ENCODE measurements around the gene NAP1L4. TPM values are rescaled to one million over a fixed set of nuclear protein-coding genes. Genes with fewer than 3 reads are reported as not detected.

NAP1L4 gene
- total and polyA plus RNA-seq, 10 donors = 79.5 to 137 (median 114) TPM

GRCh38 chr11:2980168-2980840 is 11.8 kb downstream of the NAP1L4 start:
- Histone ChIP-seq H3K4me3 (no peak overlapping the region), H3K27me3 (replicated peaks in 1 of 7) (no peaks in the 10 kb centered on the region), H3K9me3 (no peaks in the 10 kb centered on the region), H3K27ac (no peak overlapping the region), H3K36me3 (peaks cover 2 to 63% (median 43%) of the 10 kb centered on the region in 6 donors), H3K4me1 (peaks cover 11 to 83% (median 40%) of the 10 kb centered on the region in 6 donors)
- no peak for DNase-seq
- intact Hi-C loops (cut with DNase I; ENCODE audit: low total_unique reads) = no loop called here
- 71 to 81% (median 79%) methylated on average over 6 of the region's 6 CpGs for WGBS, 5 donors
- TF ChIP-seq POLR2AphosphoS5 (IDR thresholded peaks at IDR 0.05) = no peak
- no peak for TF ChIP-seq POLR2A (IDR thresholded peaks at IDR 0.05)
- TF ChIP-seq CTCF (IDR thresholded peaks at IDR 0.05 in 8 of 11, conservative IDR thresholded peaks at IDR 0.05 in 3 of 11) = no peak

- H3K27me3 ChIP-seq (replicated peaks in 1 of 7) = no peaks in the 10 kb centered on the region
- peaks cover 2 to 83% (median 74%) of the 10 kb centered on the region in 6 donors for H3K36me3 ChIP-seq
- intact Hi-C loops (cut with DNase I; ENCODE audit: low total_unique reads) = loop anchor here (10.0 kb wide), 2 partner anchors 48 to 98 kb away; no protein-coding TSS in a partner anchor
- no peak for DNase-seq
- WGBS, 5 donors = 71 to 86% (median 76%) methylated on average over 7 of the region's 7 CpGs
- no peaks in the 10 kb centered on the region for H3K9me3 ChIP-seq
- no peak overlapping the region for H3K4me3 ChIP-seq
- TF ChIP-seq POLR2A (IDR thresholded peaks at IDR 0.05) (no peak), CTCF (IDR thresholded peaks at IDR 0.05 in 8 of 11, conservative IDR thresholded peaks at IDR 0.05 in 3 of 11) (no peak), POLR2AphosphoS5 (IDR thresholded peaks at IDR 0.05) (no peak)
- H3K4me1 ChIP-seq = peaks cover 0 to 51% (median 12%) of the 10 kb centered on the region in 6 donors
- H3K27ac ChIP-seq = no peak overlapping the region
Measured at GRCh38 chr11:2977113-2977512, 15.0 kb downstream of the NAP1L4 start.

GRCh38 chr11:2976294-2977063 is 15.7 kb downstream of the NAP1L4 start:
- peaks cover 0 to 45% (median 7%) of the 10 kb centered on the region in 6 donors for H3K4me1 ChIP-seq
- intact Hi-C loops (cut with DNase I; ENCODE audit: low total_unique reads) = loop anchor here (10.0 kb wide), 2 partner anchors 48 to 98 kb away; no protein-coding TSS in a partner anchor
- no peaks in the 10 kb centered on the region for H3K27me3 ChIP-seq (replicated peaks in 1 of 7)
- no peak overlapping the region for H3K4me3 ChIP-seq
- no peak for DNase-seq
- no peak overlapping the region for H3K27ac ChIP-seq
- WGBS, 5 donors = 85 to 91% (median 86%) methylated on average over 6 of the region's 6 CpGs
- H3K36me3 ChIP-seq = peaks cover 2 to 89% (median 80%) of the 10 kb centered on the region in 6 donors
- no peaks in the 10 kb centered on the region for H3K9me3 ChIP-seq
- no peak for TF ChIP-seq POLR2A (IDR thresholded peaks at IDR 0.05)
- no peak for TF ChIP-seq POLR2AphosphoS5 (IDR thresholded peaks at IDR 0.05)
- TF ChIP-seq CTCF (IDR thresholded peaks at IDR 0.05 in 8 of 11, conservative IDR thresholded peaks at IDR 0.05 in 3 of 11) = no peak

- H3K36me3 ChIP-seq = peaks cover 2 to 98% (median 89%) of the 10 kb centered on the region in 6 donors
- no peak for DNase-seq
- intact Hi-C loops (cut with DNase I; ENCODE audit: low total_unique reads) = loop anchor here (10.0 kb wide), 2 partner anchors 49 to 99 kb away; no protein-coding TSS in a partner anchor
- peaks cover 0 to 39% (median 1%) of the 10 kb centered on the region in 6 donors for H3K4me1 ChIP-seq
- no peaks in the 10 kb centered on the region for H3K27me3 ChIP-seq (replicated peaks in 1 of 7)
- no peak overlapping the region for H3K27ac ChIP-seq
- H3K4me3 ChIP-seq = no peak overlapping the region
- TF ChIP-seq POLR2A (IDR thresholded peaks at IDR 0.05) (no peak), POLR2AphosphoS5 (IDR thresholded peaks at IDR 0.05) (peak in 1 of 3 donors; percentile 12), CTCF (IDR thresholded peaks at IDR 0.05 in 8 of 11, conservative IDR thresholded peaks at IDR 0.05 in 3 of 11) (peak in 8 of 11 experiments; percentile 16 to 58 (median 40))
- WGBS, 5 donors = 82 to 90% (median 87%) methylated on average over 4 of the region's 4 CpGs
- no peaks in the 10 kb centered on the region for H3K9me3 ChIP-seq
Measured at GRCh38 chr11:2975594-2975993, 16.5 kb downstream of the NAP1L4 start.
